ENCODE measurements around the gene SUMO2.
"Not testable (repeated sequence)": the region's sequence is repeated elsewhere in the genome, so short reads cannot be mapped to it uniquely, and the experiment has no call there.

The SUMO2 gene

GRCh38 chr17:75147878-75148546, 34.7 kb downstream of the SUMO2 start:
- TF ChIP-seq CTCF (IDR thresholded peaks at IDR 0.05; ENCODE audit: low read depth, low read length, missing control alignments): no peak
- H3K4me3 ChIP-seq (ENCODE audit: low read depth, low read length): no peak overlapping the region
- no peak for DNase-seq (ENCODE audit: low read depth)
- in situ Hi-C loops (cut with HindIII; ENCODE audit: low sequenced_read_pairs): no loop called here

- in situ Hi-C loops (cut with HindIII; ENCODE audit: low sequenced_read_pairs): no loop called here
- no peak overlapping the region for H3K4me3 ChIP-seq (ENCODE audit: low read depth, low read length)
- DNase-seq (ENCODE audit: low read depth): no peak
- TF ChIP-seq CTCF (IDR thresholded peaks at IDR 0.05; ENCODE audit: low read depth, low read length, missing control alignments): no peak
Observed at GRCh38 chr17:75146592-75146991, 36.2 kb downstream of the SUMO2 start.

- no peak overlapping the region for H3K4me3 ChIP-seq (ENCODE audit: low read depth, low read length)
- TF ChIP-seq CTCF (IDR thresholded peaks at IDR 0.05; ENCODE audit: low read depth, low read length, missing control alignments): no peak
- no peak for DNase-seq (ENCODE audit: low read depth)
- in situ Hi-C loops (cut with HindIII; ENCODE audit: low sequenced_read_pairs): no loop called here
Observed at GRCh38 chr17:75144816-75145512, 37.8 kb downstream of the SUMO2 start.

- in situ Hi-C loops (cut with HindIII; ENCODE audit: low sequenced_read_pairs): no loop called here
- no peak for DNase-seq (ENCODE audit: low read depth)
- H3K4me3 ChIP-seq (ENCODE audit: low read depth, low read length): no peak overlapping the region
- TF ChIP-seq CTCF (IDR thresholded peaks at IDR 0.05; ENCODE audit: low read depth, low read length, missing control alignments): no peak
Observed at GRCh38 chr17:75142236-75142971, 40.4 kb downstream of the SUMO2 start.

- H3K4me3 ChIP-seq (ENCODE audit: low read depth, low read length): no peak overlapping the region
- in situ Hi-C loops (cut with HindIII; ENCODE audit: low sequenced_read_pairs): loop anchor here (5.0 kb wide), 1 partner anchor 86 kb away; no protein-coding TSS in a partner anchor
- TF ChIP-seq CTCF (IDR thresholded peaks at IDR 0.05; ENCODE audit: low read depth, low read length, missing control alignments): no peak
- DNase-seq (ENCODE audit: low read depth): no peak
Observed at GRCh38 chr17:75138519-75138918, 44.2 kb downstream of the SUMO2 start.

- in situ Hi-C loops (cut with HindIII; ENCODE audit: low sequenced_read_pairs): loop anchor here (5.0 kb wide), 1 partner anchor 85 kb away; no protein-coding TSS in a partner anchor
- DNase-seq (ENCODE audit: low read depth); H3K4me3 ChIP-seq (ENCODE audit: low read depth, low read length): not testable (repeated sequence)
Observed at GRCh38 chr17:75137762-75138161, 45.0 kb downstream of the SUMO2 start.

All from astrocyte of the cerebellum (primary cell).